CD14-positive monocyte (primary cell): ENCODE results near the gene CD226. TPM values are rescaled to one million over a fixed set of nuclear protein-coding genes. Genes with fewer than 3 reads are reported as not detected.
"Not testable (repeated sequence)": the region's sequence is repeated elsewhere in the genome, so short reads cannot be mapped to it uniquely, and the experiment has no call there.

ENCODE experiments used
- DNase-seq, 3 donors: peaks; one replicate each; pipeline ENCODE4 v3.0.0-alpha.2; 2011 to 2022
- H2AFZ ChIP-seq: 2 replicates; pipeline ENCODE4 v1.6.0; 2012; ENCODE audit warnings: mild to moderate bottlenecking, low read depth, low read length, inconsistent platforms; ENCODE audit not compliant: insufficient read depth, poor library complexity, severe bottlenecking
- H3K27ac ChIP-seq, 2 donors: 1 replicate in 1 of 2; 2 replicates in 1 of 2; pipeline ENCODE4 v1.5.1; 2012 to 2013; ENCODE audit warnings: low read length in 2 of 2, control low read depth in 1 of 2, inconsistent platforms in 1 of 2, low read depth in 1 of 2, mild to moderate bottlenecking in 1 of 2
- H3K27me3 ChIP-seq, 2 donors: one replicate each; pipeline versions ENCODE4 v1.6.0 to v1.6.1; 2011 to 2013; ENCODE audit warnings: low read length in 2 of 2; ENCODE audit not compliant: control insufficient read depth in 2 of 2, insufficient read depth in 2 of 2
- H3K36me3 ChIP-seq, 2 donors: replicated peaks in 1 of 2; 1 replicate in 1 of 2; 2 replicates in 1 of 2; pipeline versions ENCODE4 v1.5.1 to v1.6.1; 2012 to 2013; ENCODE audit warnings: low read length in 2 of 2, control low read depth in 1 of 2, inconsistent platforms in 1 of 2, mild to moderate bottlenecking in 1 of 2; ENCODE audit not compliant: insufficient read depth in 2 of 2, control insufficient read depth in 1 of 2
- H3K4me1 ChIP-seq, 2 donors: 1 replicate in 1 of 2; 2 replicates in 1 of 2; pipeline versions ENCODE4 v1.5.1 to v1.6.1; 2012 to 2013; ENCODE audit warnings: low read length in 2 of 2, control low read depth in 1 of 2, inconsistent platforms in 1 of 2, mild to moderate bottlenecking in 1 of 2, moderate library complexity in 1 of 2; ENCODE audit not compliant: insufficient read depth in 2 of 2, control insufficient read depth in 1 of 2
- H3K4me2 ChIP-seq: replicated peaks from 2 replicates; pipeline ENCODE3; 2012; ENCODE audit warnings: low read length, moderate library complexity, mild to moderate bottlenecking; ENCODE audit not compliant: poor library complexity, severe bottlenecking; ENCODE audit errors: extremely low read depth
- H3K4me3 ChIP-seq, 3 experiments: fragments of 200-600 bp in 1 of 3; sonication (generic) in 1 of 3; replicated peaks in 1 of 3; 1 replicate in 2 of 3; 2 replicates in 1 of 3; pipeline ENCODE4 v1.5.1; 2011 to 2013; ENCODE audit warnings: low read length in 3 of 3, mild to moderate bottlenecking in 3 of 3, control low read depth in 2 of 3, low read depth in 2 of 3, inconsistent platforms in 1 of 3, moderate library complexity in 1 of 3
- H3K79me2 ChIP-seq: 2 replicates; pipeline ENCODE4 v1.6.0; 2012; ENCODE audit warnings: mild to moderate bottlenecking, control low read depth, inconsistent platforms, low read length, moderate library complexity; ENCODE audit not compliant: insufficient read depth
- H3K9ac ChIP-seq: 2 replicates; pipeline ENCODE4 v1.6.0; 2017; ENCODE audit warnings: low read length, mild to moderate bottlenecking; ENCODE audit not compliant: insufficient read depth, poor library complexity, severe bottlenecking
- H3K9me3 ChIP-seq, 2 donors: replicated peaks in 1 of 2; 1 replicate in 1 of 2; 2 replicates in 1 of 2; pipeline versions ENCODE4 v1.5.1 to v1.6.1; 2012 to 2013; ENCODE audit warnings: low read length in 2 of 2, control low read depth in 1 of 2; ENCODE audit not compliant: control insufficient read depth in 1 of 2, insufficient read depth in 1 of 2
- H4K20me1 ChIP-seq: 2 replicates; pipeline ENCODE4 v1.6.0; 2012; ENCODE audit warnings: mild to moderate bottlenecking, low read length, control low read depth, moderate library complexity; ENCODE audit not compliant: insufficient read depth
- H3K27ac Mint-ChIP-seq, 7 donors: one replicate each; pipeline ENCODE4 v1.8.0; 2020; ENCODE audit warnings: mild to moderate bottlenecking in 7 of 7, mixed read lengths in 7 of 7, moderate library complexity in 6 of 7, inconsistent platforms in 2 of 7
- H3K27me3 Mint-ChIP-seq, 3 donors: one replicate each; pipeline ENCODE4 v1.8.0; 2021 to 2022; ENCODE audit warnings: low read depth in 3 of 3, mild to moderate bottlenecking in 3 of 3, mixed read lengths in 3 of 3, moderate library complexity in 3 of 3, inconsistent platforms in 1 of 3
- H3K36me3 Mint-ChIP-seq, 2 donors: one replicate each; pipeline ENCODE4 v1.8.0; 2020; ENCODE audit warnings: mixed read lengths in 2 of 2, inconsistent platforms in 1 of 2, mild to moderate bottlenecking in 1 of 2
- H3K4me1 Mint-ChIP-seq: one replicate; pipeline ENCODE4 v1.8.0; 2020; ENCODE audit warnings: mild to moderate bottlenecking, mixed read lengths
- H3K4me3 Mint-ChIP-seq, 2 donors: one replicate each; pipeline ENCODE4 v1.8.0; 2020; ENCODE audit warnings: mild to moderate bottlenecking in 2 of 2, mixed read lengths in 2 of 2, moderate library complexity in 1 of 2
- H3K9me3 Mint-ChIP-seq, 7 donors: one replicate each; pipeline ENCODE4 v1.8.0; 2020 to 2022; ENCODE audit warnings: mixed read lengths in 7 of 7, mild to moderate bottlenecking in 6 of 7, moderate library complexity in 6 of 7, inconsistent platforms in 2 of 7
- CTCF ChIP-seq: fragments of 200-600 bp; IDR thresholded peaks from one replicate; pipeline ENCODE4 v1.8.0; 2022; ENCODE audit warnings: antibody characterized with exemption, mild to moderate bottlenecking
- WGBS: methylation state at CpG from one replicate; pipeline ENCODE4 v1.1.5; 2013; ENCODE audit warnings: missing lambda C conversion rate; ENCODE audit not compliant: insufficient coverage; 5-methylcytosine and 5-hydroxymethylcytosine counted together
- intact Hi-C, 2 donors: fragments of 100-400 bp; cut with micrococcal nuclease; formaldehyde crosslinking; loops; one replicate each; pipeline versions ENCODE4 v1.15.0 to v1.15.1; 2023
- polyA plus RNA-seq, 3 donors: library from polyadenylated mRNA; depleted of rRNA in 1 of 3; unstranded in 2 of 3; stranded (reverse) in 1 of 3; fragments of 300-500 nt in 2 of 3; fragments of >200 nt in 1 of 3; fragmentation: Illumina TruSeq in 2 of 3; gene quantifications; 1 replicate in 2 of 3; 2 replicates in 1 of 3; pipeline ENCODE4 v1.2.3, GENCODE V29; 2012 to 2021

Gene CD226
- polyA plus RNA-seq, 3 donors, result 0.53 to 1.1 (median 0.65) TPM

- no peak overlapping the region for H3K27ac ChIP-seq
- H2AFZ ChIP-seq, result no peak overlapping the region
- H3K27ac Mint-ChIP-seq, result no peak overlapping the region
- DNase-seq, result no peak
- no peaks in the 10 kb centered on the region for H3K36me3 ChIP-seq
- H3K27me3 Mint-ChIP-seq, result peaks cover 0 to 2% (median 0%) of the 10 kb centered on the region in 3 donors
- no peaks in the 10 kb centered on the region for H3K4me1 Mint-ChIP-seq
- H3K4me1 ChIP-seq, result no peaks in the 10 kb centered on the region
- no peaks in the 10 kb centered on the region for H3K79me2 ChIP-seq
- intact Hi-C loops, result no loop called here
- peaks cover 0 to 12% (median 4%) of the 10 kb centered on the region in 7 donors for H3K9me3 Mint-ChIP-seq
- no peak overlapping the region for H3K4me2 ChIP-seq
- peaks cover 0 to 4% of the 10 kb centered on the region in 2 donors for H3K9me3 ChIP-seq
- H3K36me3 Mint-ChIP-seq, result no peaks in the 10 kb centered on the region
- H3K9ac ChIP-seq, result no peak overlapping the region
- H3K4me3 Mint-ChIP-seq, result no peak overlapping the region
- H3K27me3 ChIP-seq, result no peaks in the 10 kb centered on the region
- WGBS, result 100% methylated on average over 1 of the region's 6 CpGs
- no peaks in the 10 kb centered on the region for H4K20me1 ChIP-seq
- H3K4me3 ChIP-seq, result no peak overlapping the region
- TF ChIP-seq CTCF, result no peak
These were observed 64.6 kb downstream of the CD226 start for GRCh38 chr18:69882965-69883668.

DNA sequence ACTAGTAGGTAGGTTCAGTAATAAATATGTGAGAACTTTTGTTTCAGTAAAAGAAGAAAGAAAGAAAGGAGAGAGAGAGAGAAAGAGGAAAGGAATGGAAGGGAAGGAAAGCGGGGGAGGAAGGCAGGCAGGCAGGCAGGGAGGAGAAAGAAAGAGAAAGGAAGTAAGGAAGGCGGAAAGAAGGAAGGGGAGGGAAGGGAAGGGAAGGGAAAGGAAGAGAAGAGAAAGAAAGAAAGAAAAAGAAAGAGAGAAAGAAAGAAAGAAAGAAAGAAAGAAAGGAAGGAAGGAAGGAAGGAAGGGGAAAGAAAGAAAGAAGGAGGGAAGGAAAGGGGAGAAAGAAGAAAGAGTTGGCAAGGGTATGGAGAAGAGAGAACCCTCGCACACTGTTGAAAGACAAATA lies 67.6 kb downstream of the CD226 start:
- H3K4me3 ChIP-seq, result no peak overlapping the region
- Mint-ChIP-seq H3K4me1 (no peaks in the 10 kb centered on the region), H3K27me3 (peaks cover 0 to 2% (median 2%) of the 10 kb centered on the region in 3 donors), H3K4me3 (no peak overlapping the region), H3K36me3 (no peaks in the 10 kb centered on the region), H3K9me3 (peaks cover 0 to 9% (median 2%) of the 10 kb centered on the region in 7 donors), H3K27ac (no peak overlapping the region)
- H3K27me3 ChIP-seq, result no peaks in the 10 kb centered on the region
- H3K4me2 ChIP-seq, result no peak overlapping the region
- no peaks in the 10 kb centered on the region for H3K4me1 ChIP-seq
- no peak overlapping the region for H3K9ac ChIP-seq
- no peak for TF ChIP-seq CTCF
- H2AFZ ChIP-seq, result no peak overlapping the region
- 100% methylated on average over 2 of the region's 3 CpGs for WGBS
- no peaks in the 10 kb centered on the region for H4K20me1 ChIP-seq
- DNase-seq, result no peak
- no peaks in the 10 kb centered on the region for H3K9me3 ChIP-seq
- H3K36me3 ChIP-seq, result no peaks in the 10 kb centered on the region
- H3K27ac ChIP-seq, result no peak overlapping the region
- intact Hi-C loops, result no loop called here
- H3K79me2 ChIP-seq, result no peaks in the 10 kb centered on the region

GRCh38 chr18:69879051-69879450 lies 68.6 kb downstream of the CD226 start:
- H3K4me2 ChIP-seq, H3K9ac ChIP-seq, H3K27me3 Mint-ChIP-seq, H3K27ac Mint-ChIP-seq, H3K4me1 ChIP-seq, H3K4me3 Mint-ChIP-seq, H3K27ac ChIP-seq, H3K4me3 ChIP-seq, H2AFZ ChIP-seq, intact Hi-C loops, H3K79me2 ChIP-seq, H4K20me1 ChIP-seq, H3K4me1 Mint-ChIP-seq, H3K9me3 Mint-ChIP-seq, H3K9me3 ChIP-seq, H3K27me3 ChIP-seq, H3K36me3 ChIP-seq, DNase-seq, H3K36me3 Mint-ChIP-seq: not testable (repeated sequence)
- WGBS, result no CpG with 5 or more reads among the region's 3 CpGs
